Breast epithelium (tissue), 4 donors: ENCODE data around the gene SCAMP5. TPM values are rescaled to one million over a fixed set of nuclear protein-coding genes. Genes with fewer than 3 reads are reported as not detected.

Experiments
- DNase-seq, 2 donors: peaks; one replicate each; pipeline ENCODE4 v3.0.0-alpha.2; 2019; ENCODE audit warnings: low spot score in 2 of 2
- H3K27ac ChIP-seq, 2 donors: fragments of 200-600 bp; sonication (generic) in 1 of 2; one replicate each; pipeline ENCODE4 v1.5.1; 2016 to 2019; ENCODE audit warnings: mild to moderate bottlenecking in 1 of 2
- H3K27me3 ChIP-seq, 2 donors: fragments of 200-600 bp; sonication (generic) in 1 of 2; one replicate each; pipeline versions ENCODE4 v1.5.1 to v1.6.0; 2017 to 2019; ENCODE audit warnings: control low read depth in 1 of 2, mild to moderate bottlenecking in 1 of 2
- H3K36me3 ChIP-seq: fragments of 200-600 bp; one replicate; pipeline ENCODE4 v1.5.1; 2019
- H3K4me1 ChIP-seq, 2 donors: fragments of 200-600 bp; sonication (generic); one replicate each; pipeline ENCODE4 v1.5.1; 2016 to 2019; ENCODE audit warnings: control low read depth in 1 of 2
- H3K4me3 ChIP-seq, 3 donors: fragments of 200-600 bp; sonication (generic); 1 replicate in 2 of 3; 2 replicates in 1 of 3; pipeline ENCODE4 v1.5.1; 2016 to 2019; ENCODE audit warnings: mild to moderate bottlenecking in 3 of 3, moderate library complexity in 2 of 3
- H3K9me3 ChIP-seq, 2 donors: fragments of 200-600 bp; sonication (generic) in 1 of 2; one replicate each; pipeline ENCODE4 v1.5.1; 2016 to 2019; ENCODE audit warnings: control low read depth in 1 of 2
- CTCF ChIP-seq, 3 donors: fragments of 450-650 bp; IDR thresholded peaks; one replicate each; pipeline ENCODE4 v1.5.1; 2016 to 2017; ENCODE audit warnings: antibody characterized with exemption in 3 of 3, mild to moderate bottlenecking in 3 of 3, moderate library complexity in 3 of 3
- POLR2A ChIP-seq: fragments of 450-650 bp; IDR thresholded peaks from one replicate; pipeline ENCODE4 v1.6.1; 2016; ENCODE audit warnings: antibody characterized with exemption, mild to moderate bottlenecking, moderate library complexity
- POLR2AphosphoS5 ChIP-seq, 3 donors: sonication (generic); formaldehyde crosslinking; IDR thresholded peaks; one replicate each; pipeline ENCODE4 v1.6.1; 2017; ENCODE audit warnings: antibody characterized with exemption in 3 of 3
- intact Hi-C: fragments of 100-400 bp; cut with DNase I; formaldehyde crosslinking; loops from one replicate; pipeline ENCODE4 v1.15.1; 2023; ENCODE audit warnings: low total_unique reads
- total RNA-seq, 3 donors: library from RNA; depleted of rRNA; stranded (reverse); fragments of >200 nt; gene quantifications; one replicate each; pipeline ENCODE4 v1.1.0, GENCODE V29; 2016

Gene SCAMP5
- total RNA-seq, 3 donors from 2014 or later, result 2.2 to 7.5 (median 4.5) TPM

- H3K4me1 ChIP-seq, result no peaks in the 10 kb centered on the region
- TF ChIP-seq CTCF (IDR thresholded peaks at IDR 0.05) (no peak), POLR2AphosphoS5 (IDR thresholded peaks at IDR 0.05) (no peak), POLR2A (no peak)
- H3K36me3 ChIP-seq, result no peaks in the 10 kb centered on the region
- H3K4me3 ChIP-seq, result no peak overlapping the region
- intact Hi-C loops, result no loop called here
- DNase-seq, result no peak
- H3K27me3 ChIP-seq, result no peaks in the 10 kb centered on the region
- no peaks in the 10 kb centered on the region for H3K9me3 ChIP-seq
- H3K27ac ChIP-seq, result no peak overlapping the region
These were observed 64.2 kb downstream of the SCAMP5 start for GRCh38 chr15:75059607-75060006.

- Histone ChIP-seq H3K4me1 (no peaks in the 10 kb centered on the region), H3K27ac (no peak overlapping the region), H3K27me3 (no peaks in the 10 kb centered on the region), H3K4me3 (no peak overlapping the region), H3K36me3 (no peaks in the 10 kb centered on the region), H3K9me3 (no peaks in the 10 kb centered on the region)
- TF ChIP-seq POLR2A, result no peak
- TF ChIP-seq POLR2AphosphoS5 (IDR thresholded peaks at IDR 0.05), result no peak
- TF ChIP-seq CTCF (IDR thresholded peaks at IDR 0.05), result no peak
- intact Hi-C loops, result no loop called here
- DNase-seq, result no peak
These were observed 65.9 kb downstream of the SCAMP5 start for GRCh38 chr15:75061272-75061671.

- no peaks in the 10 kb centered on the region for H3K4me1 ChIP-seq
- H3K27me3 ChIP-seq, result no peaks in the 10 kb centered on the region
- H3K9me3 ChIP-seq, result no peaks in the 10 kb centered on the region
- no peak for DNase-seq
- no peak overlapping the region for H3K4me3 ChIP-seq
- intact Hi-C loops, result no loop called here
- no peak for TF ChIP-seq POLR2AphosphoS5 (IDR thresholded peaks at IDR 0.05)
- TF ChIP-seq POLR2A, result no peak
- no peak for TF ChIP-seq CTCF (IDR thresholded peaks at IDR 0.05)
- no peak overlapping the region for H3K27ac ChIP-seq
- no peaks in the 10 kb centered on the region for H3K36me3 ChIP-seq
These were observed 67.3 kb downstream of the SCAMP5 start for GRCh38 chr15:75062706-75063105.

GRCh38 chr15:75063338-75063737, 68.0 kb downstream of the SCAMP5 start:
- Histone ChIP-seq H3K27ac (no peak overlapping the region), H3K4me3 (no peak overlapping the region), H3K9me3 (no peaks in the 10 kb centered on the region), H3K27me3 (no peaks in the 10 kb centered on the region), H3K36me3 (no peaks in the 10 kb centered on the region), H3K4me1 (no peaks in the 10 kb centered on the region)
- no peak for DNase-seq
- no peak for TF ChIP-seq CTCF (IDR thresholded peaks at IDR 0.05)
- TF ChIP-seq POLR2AphosphoS5 (IDR thresholded peaks at IDR 0.05), result no peak
- no peak for TF ChIP-seq POLR2A
- intact Hi-C loops, result no loop called here

GRCh38 chr15:75063889-75064288, 68.5 kb downstream of the SCAMP5 start:
- Histone ChIP-seq H3K4me3 (no peak overlapping the region), H3K27me3 (no peaks in the 10 kb centered on the region), H3K36me3 (no peaks in the 10 kb centered on the region), H3K9me3 (no peaks in the 10 kb centered on the region), H3K27ac (no peak overlapping the region), H3K4me1 (no peaks in the 10 kb centered on the region)
- intact Hi-C loops, result no loop called here
- TF ChIP-seq POLR2AphosphoS5 (IDR thresholded peaks at IDR 0.05), result no peak
- TF ChIP-seq CTCF (IDR thresholded peaks at IDR 0.05), result no peak
- TF ChIP-seq POLR2A, result no peak
- DNase-seq, result no peak
